Endothelial cell of umbilical vein (primary cell): ENCODE data around the gene MMS19.

ENCODE experiments used
- CTCF ChIP-seq, 2 donors: IDR thresholded peaks; 1 replicate in 1 of 2; 2 replicates in 1 of 2; pipeline ENCODE4 v1.5.1; 2011; ENCODE audit warnings: low read length in 2 of 2, mild to moderate bottlenecking in 2 of 2, moderate library complexity in 2 of 2, control low read depth in 1 of 2, inconsistent platforms in 1 of 2, low read depth in 1 of 2; ENCODE audit not compliant: insufficient read depth in 1 of 2; ENCODE audit errors: extremely low read depth in 1 of 2
- EZH2 ChIP-seq: IDR thresholded peaks from 2 replicates; pipeline ENCODE4 v1.6.1; 2012; ENCODE audit warnings: borderline replicate concordance, low read depth, mild to moderate bottlenecking, moderate library complexity, low read length, inconsistent platforms; ENCODE audit not compliant: severe bottlenecking
- MAX ChIP-seq: IDR thresholded peaks from 2 replicates; pipeline ENCODE4 v1.6.1; 2011; ENCODE audit not compliant: insufficient read depth, insufficient read length
- MYC ChIP-seq: IDR thresholded peaks from one replicate; pipeline ENCODE4 v1.6.1; 2011; ENCODE audit warnings: mild to moderate bottlenecking, low read depth, low read length
- POLR2A ChIP-seq: IDR thresholded peaks from 2 replicates; pipeline ENCODE4 v1.6.1; 2012; ENCODE audit warnings: low read depth, mild to moderate bottlenecking, control low read depth, low read length
- POLR2AphosphoS5 ChIP-seq: IDR thresholded peaks from 2 replicates; pipeline ENCODE4 v1.6.1; 2012; ENCODE audit warnings: low read depth, mild to moderate bottlenecking, control low read depth, low read length, moderate library complexity; ENCODE audit not compliant: insufficient read depth

- no peak for TF ChIP-seq CTCF (IDR thresholded peaks at IDR 0.05; ENCODE audit: extremely low read depth in 1 of 2, insufficient read depth in 1 of 2, low read depth in 1 of 2, low read length in 2 of 2)
- no peak for TF ChIP-seq EZH2
- no peak for TF ChIP-seq MAX
- no peak for TF ChIP-seq POLR2A
- TF ChIP-seq POLR2AphosphoS5 = no peak
- TF ChIP-seq MYC = no peak
These were observed 4.1 kb downstream of the MMS19 start for GRCh38 chr10:97494151-97494550.
